A673 (cell line): ENCODE results near the gene HNRNPA3. TPM values are rescaled to one million over a fixed set of nuclear protein-coding genes. Genes with fewer than 3 reads are reported as not detected.

ENCODE experiments used
- BruUV-seq: library from RNA; stranded (reverse); fragments of 400-500 nt; replicated peaks from 2 replicates; lab custom pipeline; 2021; lab: Mats Ljungman, UMichigan
- CTCF ChIA-PET: fragments of 300-600 bp; sonication (Branson Sonifier 250); formaldehyde crosslinking; loops from one replicate; lab custom pipeline; 2022; ENCODE audit warnings: antibody characterized with exemption; lab: Charles Lee
- POLR2A ChIA-PET: fragments of 300-600 bp; sonication (Branson Sonifier 250); formaldehyde crosslinking; loops from one replicate; lab custom pipeline; 2022; ENCODE audit warnings: antibody characterized with exemption; ENCODE audit not compliant: low non-redundant PET; lab: Charles Lee
- DNase-seq: peaks from one replicate; pipeline ENCODE4 v3.0.0-alpha.2; 2015; ENCODE audit warnings: low spot score
- H3K27ac ChIP-seq: fragments of 200-600 bp; sonication (generic); 2 replicates; pipeline ENCODE4 v1.5.1; 2016; ENCODE audit warnings: mixed run types, low read depth, mild to moderate bottlenecking, mixed read lengths, antibody characterized with exemption, low read length; ENCODE audit not compliant: poor library complexity, severe bottlenecking
- H3K27me3 ChIP-seq: fragments of 200-600 bp; sonication (generic); replicated peaks from 2 replicates; pipeline ENCODE4 v1.6.1; 2017; ENCODE audit warnings: mixed run types, low read depth, mild to moderate bottlenecking, mixed read lengths, antibody characterized with exemption, low read length; ENCODE audit not compliant: insufficient read depth, poor library complexity
- H3K36me3 ChIP-seq: fragments of 200-600 bp; sonication (generic); 2 replicates; pipeline ENCODE4 v1.6.1; 2016; ENCODE audit warnings: mixed run types, mild to moderate bottlenecking, mixed read lengths, antibody characterized with exemption, low read length; ENCODE audit not compliant: insufficient read depth, poor library complexity, severe bottlenecking
- H3K4me1 ChIP-seq: fragments of 200-600 bp; sonication (generic); 2 replicates; pipeline ENCODE4 v1.6.1; 2017; ENCODE audit warnings: mixed run types, mild to moderate bottlenecking, mixed read lengths, antibody characterized with exemption, low read length; ENCODE audit not compliant: insufficient read depth, poor library complexity, severe bottlenecking
- H3K4me3 ChIP-seq: fragments of 200-600 bp; sonication (generic); 2 replicates; pipeline ENCODE4 v1.5.1; 2016; ENCODE audit warnings: low read depth, mixed run types, mild to moderate bottlenecking, mixed read lengths, low read length; ENCODE audit not compliant: poor library complexity, severe bottlenecking
- H3K9me3 ChIP-seq: fragments of 200-600 bp; sonication (generic); 2 replicates; pipeline ENCODE4 v1.6.1; 2016; ENCODE audit warnings: mixed run types, low read depth, mild to moderate bottlenecking, mixed read lengths, antibody characterized with exemption, low read length; ENCODE audit not compliant: poor library complexity, severe bottlenecking
- CTCF ChIP-seq: fragments of 300-800, 200-600 bp; sonication (generic); conservative IDR thresholded peaks from 2 replicates; pipeline ENCODE4 v1.5.1; 2017; ENCODE audit warnings: low read depth, mild to moderate bottlenecking, antibody characterized with exemption, low read length, moderate library complexity, mixed read lengths
- EZH2 ChIP-seq: fragments of 200-600 bp; sonication (generic); IDR thresholded peaks from 2 replicates; pipeline ENCODE4 v1.6.1; 2017; ENCODE audit warnings: borderline replicate concordance, low read depth, mild to moderate bottlenecking, mixed read lengths, antibody characterized with exemption, low read length; ENCODE audit not compliant: poor library complexity, severe bottlenecking
- intact Hi-C: fragments of 100-400 bp; cut with micrococcal nuclease; formaldehyde crosslinking; loops from one replicate; pipeline ENCODE4 v1.10.0; 2022; ENCODE audit not compliant: unreplicated experiment
- total RNA-seq: library from RNA; stranded (reverse); gene quantifications from 2 replicates; pipeline ENCODE4 v1.2.3, GENCODE V29; 2021

HNRNPA3 gene
- total RNA-seq, 1 experiment from 2014 or later, result 462 TPM

- Histone ChIP-seq H3K4me1 (peaks cover 10% of the 10 kb centered on the region), H3K27me3 (no peaks in the 10 kb centered on the region), H3K4me3 (no peak overlapping the region), H3K27ac (no peak overlapping the region), H3K36me3 (no peaks in the 10 kb centered on the region), H3K9me3 (no peaks in the 10 kb centered on the region)
- BruUV-seq, result no TSS peak
- ChIA-PET CTCF (no interaction called here), POLR2A (no interaction called here)
- intact Hi-C loops, result loop anchor here (5.0 to 10.0 kb wide), 2 partner anchors 104 to 148 kb away; no protein-coding TSS in a partner anchor
- no peak for DNase-seq
- no peak for TF ChIP-seq EZH2
- TF ChIP-seq CTCF, result no peak
Observed at GRCh38 chr2:177268901-177269300, 56.3 kb downstream of the HNRNPA3 start.

GRCh38 chr2:177270531-177270930, 57.9 kb downstream of the HNRNPA3 start:
- POLR2A ChIA-PET, result interaction anchor here (0.7 kb wide), 1 partner anchor 31 kb away, joined by 3 read pairs; no protein-coding TSS in a partner anchor
- no peak for TF ChIP-seq CTCF
- TF ChIP-seq EZH2, result no peak
- no peaks in the 10 kb centered on the region for H3K27me3 ChIP-seq
- DNase-seq, result no peak
- H3K4me1 ChIP-seq, result peaks cover 22% of the 10 kb centered on the region
- no peaks in the 10 kb centered on the region for H3K36me3 ChIP-seq
- H3K9me3 ChIP-seq, result no peaks in the 10 kb centered on the region
- H3K27ac ChIP-seq, result no peak overlapping the region
- CTCF ChIA-PET, result no interaction called here
- intact Hi-C loops, result no loop called here
- H3K4me3 ChIP-seq, result no peak overlapping the region
- BruUV-seq, result no TSS peak

GRCh38 chr2:177271981-177272666, 59.5 kb downstream of the HNRNPA3 start:
- H3K9me3 ChIP-seq, result no peaks in the 10 kb centered on the region
- intact Hi-C loops, result no loop called here
- no peak overlapping the region for H3K27ac ChIP-seq
- TF ChIP-seq CTCF, result no peak
- no peak for TF ChIP-seq EZH2
- no peaks in the 10 kb centered on the region for H3K27me3 ChIP-seq
- no peak for DNase-seq
- H3K36me3 ChIP-seq, result no peaks in the 10 kb centered on the region
- H3K4me3 ChIP-seq, result no peak overlapping the region
- no TSS peak for BruUV-seq
- CTCF ChIA-PET, result no interaction called here
- peaks cover 19% of the 10 kb centered on the region for H3K4me1 ChIP-seq
- POLR2A ChIA-PET, result no interaction called here
